Gastrocnemius medialis (tissue), 4 donors: ENCODE data around the gene PBX4. TPM values are rescaled to one million over a fixed set of nuclear protein-coding genes. Genes with fewer than 3 reads are reported as not detected.

Experiments used
- ATAC-seq, 2 donors: fragments of 150-250 bp; one replicate each; pipeline ENCODE4 v1.9.1; 2016
- DNase-seq, 2 donors: peaks; one replicate each; pipeline ENCODE4 v3.0.0-alpha.2; 2019
- H3K27ac ChIP-seq, 4 donors: fragments of 200-600 bp; sonication (generic); 1 replicate in 1 of 4; 2 replicates in 3 of 4; pipeline ENCODE4 v1.5.1; 2016 to 2018; ENCODE audit warnings: mild to moderate bottlenecking in 2 of 4, moderate library complexity in 1 of 4
- H3K27me3 ChIP-seq, 3 donors: fragments of 200-600 bp; sonication (generic) in 2 of 3; 1 replicate in 1 of 3; 2 replicates in 2 of 3; pipeline versions ENCODE4 v1.5.1 to v1.6.0; 2016 to 2019; ENCODE audit warnings: mild to moderate bottlenecking in 1 of 3, moderate library complexity in 1 of 3
- H3K36me3 ChIP-seq, 2 donors: fragments of 200-600 bp; sonication (generic) in 1 of 2; one replicate each; pipeline ENCODE4 v1.5.1; 2017 to 2018
- H3K4me1 ChIP-seq, 2 donors: fragments of 200-600 bp; sonication (generic) in 1 of 2; one replicate each; pipeline ENCODE4 v1.5.1; 2016 to 2017; ENCODE audit warnings: mild to moderate bottlenecking in 2 of 2
- H3K4me3 ChIP-seq, 4 donors: fragments of 200-600 bp; sonication (generic) in 3 of 4; 1 replicate in 1 of 4; 2 replicates in 3 of 4; pipeline ENCODE4 v1.5.1; 2016 to 2019; ENCODE audit warnings: mild to moderate bottlenecking in 2 of 4
- H3K9me3 ChIP-seq, 3 donors: fragments of 200-600 bp; sonication (generic) in 2 of 3; 1 replicate in 1 of 3; 2 replicates in 2 of 3; pipeline ENCODE4 v1.5.1; 2016 to 2019
- CTCF ChIP-seq, 5 experiments: fragments of 450-650 bp in 3 of 5; fragments of 200-600 bp in 2 of 5; sonication (generic) in 2 of 5; IDR thresholded peaks in 4 of 5; conservative IDR thresholded peaks in 1 of 5; 1 replicate in 4 of 5; 2 replicates in 1 of 5; pipeline ENCODE4 v1.5.1; 2016 to 2019; ENCODE audit warnings: antibody characterized with exemption in 5 of 5, mild to moderate bottlenecking in 3 of 5, moderate library complexity in 3 of 5
- POLR2A ChIP-seq, 2 donors: fragments of 450-650 bp; IDR thresholded peaks; one replicate each; pipeline ENCODE4 v1.6.1; 2017; ENCODE audit warnings: antibody characterized with exemption in 2 of 2, mild to moderate bottlenecking in 2 of 2, moderate library complexity in 2 of 2
- in situ Hi-C, 4 donors: fragments of 200-750 bp; cut with MboI; loops; one replicate each; pipeline versions ENCODE4 v1.15.0 to v1.8.0; 2017; ENCODE audit warnings: low sequenced_read_pairs in 4 of 4
- intact Hi-C: fragments of 100-400 bp; cut with DNase I; formaldehyde crosslinking; loops from one replicate; pipeline ENCODE4 v1.15.1; 2023; ENCODE audit warnings: low total_unique reads
- total RNA-seq, 4 donors: library from RNA; depleted of rRNA; stranded (reverse); fragments of >200 nt; gene quantifications; one replicate each; pipeline versions ENCODE4 v1.1.0 to v1.2.3, GENCODE V29; 2016

Gene PBX4
- total RNA-seq, 4 donors from 2014 or later, result not detected

- no peak overlapping the region for H3K27ac ChIP-seq
- H3K4me1 ChIP-seq, result no peaks in the 10 kb centered on the region
- no peak for ATAC-seq
- intact Hi-C loops (no loop called here), in situ Hi-C loops (no loop called here)
- TF ChIP-seq POLR2A (IDR thresholded peaks at IDR 0.05) (no peak), CTCF (IDR thresholded peaks at IDR 0.05 in 4 of 5, conservative IDR thresholded peaks at IDR 0.05 in 1 of 5) (no peak)
- H3K27me3 ChIP-seq, result no peaks in the 10 kb centered on the region
- H3K4me3 ChIP-seq, result no peak overlapping the region
- no peaks in the 10 kb centered on the region for H3K9me3 ChIP-seq
- no peaks in the 10 kb centered on the region for H3K36me3 ChIP-seq
- no peak for DNase-seq
Measured at GRCh38 chr19:19580418-19580817, 38.1 kb downstream of the PBX4 start.

- DNase-seq, result no peak
- no peak overlapping the region for H3K27ac ChIP-seq
- TF ChIP-seq POLR2A (IDR thresholded peaks at IDR 0.05) (no peak), CTCF (IDR thresholded peaks at IDR 0.05 in 4 of 5, conservative IDR thresholded peaks at IDR 0.05 in 1 of 5) (no peak)
- no peak for ATAC-seq
- H3K27me3 ChIP-seq, result no peaks in the 10 kb centered on the region
- intact Hi-C loops, result no loop called here
- no peaks in the 10 kb centered on the region for H3K9me3 ChIP-seq
- no peak overlapping the region for H3K4me3 ChIP-seq
- H3K4me1 ChIP-seq, result no peaks in the 10 kb centered on the region
- no peaks in the 10 kb centered on the region for H3K36me3 ChIP-seq
- in situ Hi-C loops, result no loop called here
Measured at GRCh38 chr19:19579533-19580361, 38.7 kb downstream of the PBX4 start.

GRCh38 chr19:19578252-19578651 is 40.2 kb downstream of the PBX4 start:
- no peaks in the 10 kb centered on the region for H3K4me1 ChIP-seq
- intact Hi-C loops, result no loop called here
- TF ChIP-seq CTCF (IDR thresholded peaks at IDR 0.05 in 4 of 5, conservative IDR thresholded peaks at IDR 0.05 in 1 of 5) (no peak), POLR2A (IDR thresholded peaks at IDR 0.05) (no peak)
- no peak overlapping the region for H3K4me3 ChIP-seq
- H3K9me3 ChIP-seq, result no peaks in the 10 kb centered on the region
- DNase-seq, result no peak
- no peaks in the 10 kb centered on the region for H3K36me3 ChIP-seq
- ATAC-seq, result no peak
- in situ Hi-C loops, result no loop called here
- H3K27me3 ChIP-seq, result no peaks in the 10 kb centered on the region
- no peak overlapping the region for H3K27ac ChIP-seq

- ATAC-seq, result no peak
- no peaks in the 10 kb centered on the region for H3K27me3 ChIP-seq
- intact Hi-C loops, result no loop called here
- no peak overlapping the region for H3K4me3 ChIP-seq
- in situ Hi-C loops, result no loop called here
- H3K4me1 ChIP-seq, result no peaks in the 10 kb centered on the region
- no peaks in the 10 kb centered on the region for H3K9me3 ChIP-seq
- no peaks in the 10 kb centered on the region for H3K36me3 ChIP-seq
- no peak for DNase-seq
- TF ChIP-seq POLR2A (IDR thresholded peaks at IDR 0.05) (no peak), CTCF (IDR thresholded peaks at IDR 0.05 in 4 of 5, conservative IDR thresholded peaks at IDR 0.05 in 1 of 5) (no peak)
- H3K27ac ChIP-seq, result no peak overlapping the region
Measured at GRCh38 chr19:19575411-19575810, 43.1 kb downstream of the PBX4 start.
